OCI-LY3 (cell line): Measurements from ENCODE around the gene ZNF618.

Experiments used
- H2AFZ ChIP-seq: fragments of 200-600, 300-600 bp; shearing (Covaris generic); 2 replicates; pipeline ENCODE4 v1.6.0; 2014; ENCODE audit warnings: antibody characterized with exemption, low read depth, low read length
- H3K27ac ChIP-seq: fragments of 200-600, 300-600 bp; sonication (generic); 2 replicates; pipeline ENCODE4 v1.5.1; 2014; ENCODE audit warnings: mild to moderate bottlenecking, low read length, moderate library complexity, mixed read lengths
- H3K27me3 ChIP-seq: fragments of 200-600, 300-600 bp; sonication (generic); 2 replicates; pipeline ENCODE4 v1.6.1; 2014; ENCODE audit warnings: low read depth, low read length, mixed read lengths
- H3K36me3 ChIP-seq: fragments of 200-600, 300-600 bp; sonication (generic); replicated peaks from 2 replicates; pipeline ENCODE3; 2014; ENCODE audit warnings: low read depth, low read length, mixed read lengths
- H3K4me1 ChIP-seq: fragments of 300-600, 200-600 bp; sonication (generic); 2 replicates; pipeline ENCODE4 v1.6.1; 2014; ENCODE audit warnings: low read length, mixed read lengths
- H3K4me2 ChIP-seq: fragments of 200-600, 300-600 bp; sonication (generic); 2 replicates; pipeline ENCODE4 v1.6.1; 2014; ENCODE audit warnings: low read length, mixed read lengths
- H3K4me3 ChIP-seq: fragments of 300-600, 200-600 bp; sonication (generic); 2 replicates; pipeline ENCODE4 v1.5.1; 2014; ENCODE audit warnings: antibody characterized with exemption, mild to moderate bottlenecking, low read length, moderate library complexity
- H3K79me2 ChIP-seq: fragments of 300-600, 200-600 bp; shearing (Covaris generic); 2 replicates; pipeline ENCODE4 v1.6.1; 2014; ENCODE audit warnings: mild to moderate bottlenecking, low read length, mixed read lengths
- H3K9ac ChIP-seq: fragments of 300-600, 200-600 bp; shearing (Covaris generic); 2 replicates; pipeline ENCODE4 v1.6.0; 2014; ENCODE audit warnings: mild to moderate bottlenecking, low read length, moderate library complexity
- H3K9me3 ChIP-seq: fragments of 200-600, 300-600 bp; shearing (Covaris generic); 2 replicates; pipeline ENCODE4 v1.6.1; 2014; ENCODE audit warnings: low read length, mixed read lengths; ENCODE audit not compliant: insufficient read depth
- H4K20me1 ChIP-seq: fragments of 200-600, 300-600 bp; sonication (generic); 2 replicates; pipeline ENCODE4 v1.6.1; 2016; ENCODE audit warnings: low read length, mixed read lengths; ENCODE audit not compliant: insufficient read depth
- CTCF ChIP-seq: fragments of 200-600, 300-600 bp; sonication (generic); IDR thresholded peaks from 2 replicates; pipeline ENCODE4 v1.5.1; 2014; ENCODE audit warnings: antibody characterized with exemption, low read length, low read depth
- EZH2phosphoT487 ChIP-seq: fragments of 200-600 bp; shearing (Covaris generic); IDR thresholded peaks from 2 replicates; pipeline ENCODE4 v1.6.1; 2018; ENCODE audit warnings: antibody characterized with exemption, mixed run types, low read depth

ZNF618 gene

GRCh38 chr9:114002986-114003350, 126.9 kb downstream of the ZNF618 start:
- Histone ChIP-seq H3K4me1 (no peaks in the 10 kb centered on the region), H2AFZ (no peak overlapping the region), H3K79me2 (no peaks in the 10 kb centered on the region), H4K20me1 (no peaks in the 10 kb centered on the region), H3K36me3 (no peaks in the 10 kb centered on the region), H3K27ac (no peak overlapping the region), H3K4me3 (no peak overlapping the region), H3K27me3 (no peaks in the 10 kb centered on the region), H3K9ac (no peak overlapping the region), H3K9me3 (no peaks in the 10 kb centered on the region), H3K4me2 (no peak overlapping the region)
- TF ChIP-seq CTCF (no peak), EZH2phosphoT487 (no peak)

DNA sequence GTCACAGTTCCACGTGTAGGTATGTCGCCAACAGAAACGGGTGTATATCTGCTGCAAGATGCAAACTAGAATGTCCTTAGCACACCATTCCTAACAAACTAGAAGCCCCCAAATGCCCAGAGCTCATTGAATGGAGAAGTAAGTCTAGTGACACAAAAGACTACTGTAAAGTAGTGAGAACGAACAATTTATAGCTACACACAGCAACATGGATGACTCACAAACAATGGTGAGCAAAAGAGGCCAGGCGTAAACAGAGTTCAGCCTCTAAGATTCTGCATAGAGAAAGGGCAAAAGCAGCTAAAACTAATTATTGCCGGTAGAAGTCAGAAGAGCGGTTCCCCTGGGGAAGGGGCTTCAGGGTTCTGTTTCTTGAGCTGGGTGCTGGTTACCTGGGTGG, 127.2 kb downstream of the ZNF618 start:
- H3K4me2 ChIP-seq: no peak overlapping the region
- H3K4me1 ChIP-seq: no peaks in the 10 kb centered on the region
- TF ChIP-seq CTCF (no peak), EZH2phosphoT487 (no peak)
- H3K27ac ChIP-seq: no peak overlapping the region
- H3K4me3 ChIP-seq: no peak overlapping the region
- H4K20me1 ChIP-seq: no peaks in the 10 kb centered on the region
- H3K36me3 ChIP-seq: no peaks in the 10 kb centered on the region
- no peaks in the 10 kb centered on the region for H3K79me2 ChIP-seq
- no peaks in the 10 kb centered on the region for H3K27me3 ChIP-seq
- H2AFZ ChIP-seq: no peak overlapping the region
- H3K9ac ChIP-seq: no peak overlapping the region
- H3K9me3 ChIP-seq: no peaks in the 10 kb centered on the region

GRCh38 chr9:114003758-114004157, 127.6 kb downstream of the ZNF618 start:
- no peak overlapping the region for H2AFZ ChIP-seq
- H3K9ac ChIP-seq: no peak overlapping the region
- TF ChIP-seq EZH2phosphoT487: no peak
- no peak for TF ChIP-seq CTCF
- no peaks in the 10 kb centered on the region for H3K4me1 ChIP-seq
- no peaks in the 10 kb centered on the region for H3K9me3 ChIP-seq
- H3K27me3 ChIP-seq: no peaks in the 10 kb centered on the region
- H3K27ac ChIP-seq: no peak overlapping the region
- H3K36me3 ChIP-seq: no peaks in the 10 kb centered on the region
- H3K79me2 ChIP-seq: no peaks in the 10 kb centered on the region
- no peak overlapping the region for H3K4me2 ChIP-seq
- H4K20me1 ChIP-seq: no peaks in the 10 kb centered on the region
- H3K4me3 ChIP-seq: no peak overlapping the region

- H3K79me2 ChIP-seq: no peaks in the 10 kb centered on the region
- H3K9me3 ChIP-seq: no peaks in the 10 kb centered on the region
- no peak overlapping the region for H3K4me2 ChIP-seq
- no peak overlapping the region for H3K9ac ChIP-seq
- H3K4me1 ChIP-seq: no peaks in the 10 kb centered on the region
- H3K27ac ChIP-seq: no peak overlapping the region
- H4K20me1 ChIP-seq: no peaks in the 10 kb centered on the region
- H3K27me3 ChIP-seq: no peaks in the 10 kb centered on the region
- TF ChIP-seq EZH2phosphoT487 (no peak), CTCF (no peak)
- H2AFZ ChIP-seq: no peak overlapping the region
- no peaks in the 10 kb centered on the region for H3K36me3 ChIP-seq
- no peak overlapping the region for H3K4me3 ChIP-seq
These were observed 128.2 kb downstream of the ZNF618 start for GRCh38 chr9:114004221-114004716.
